ENCODE results near the gene WIPF1.
A peak's percentile ranks its signal among the peaks of the same experiment; 100 is the strongest.

WIPF1 gene

GRCh38 chr2:174608866-174609214 lies 11.2 kb upstream of the WIPF1 start:
- Histone ChIP-seq H4K8ac (ENCODE audit: low read length) (no peak overlapping the region), H4K91ac (ENCODE audit: low read length) (no peak overlapping the region), H2AK5ac (ENCODE audit: low read length, severe bottlenecking) (no peak overlapping the region), H2BK12ac (ENCODE audit: low read length in 2 of 2) (peak overlapping the region in 1 of 2 experiments; percentile 54), H3K79me1 (replicated peaks; ENCODE audit: low read length, poor library complexity, severe bottlenecking) (peaks cover 18% of the 10 kb centered on the region), H2BK15ac (ENCODE audit: low read depth, poor library complexity, severe bottlenecking) (no peak overlapping the region), H2BK5ac (ENCODE audit: low read depth, low read length, poor library complexity, severe bottlenecking) (no peak overlapping the region), H3K4me2 (ENCODE audit: low read length, poor library complexity, severe bottlenecking) (no peak overlapping the region), H3K4me1 (ENCODE audit: control insufficient read depth, insufficient read depth, low read depth, low read length) (peaks cover 4% of the 10 kb centered on the region), H2BK120ac (ENCODE audit: low read depth, low read length) (no peak overlapping the region), H3K23ac (ENCODE audit: low read length in 2 of 2) (no peak overlapping the region), H2AFZ (ENCODE audit: low read depth, low read length) (no peak overlapping the region), H3K27ac (ENCODE audit: low read length, poor library complexity, severe bottlenecking) (no peak overlapping the region), H3K27me3 (ENCODE audit: control insufficient read depth in 1 of 2, insufficient read depth in 1 of 2, low read length in 2 of 2) (no peaks in the 10 kb centered on the region), H3K18ac (ENCODE audit: low read depth in 1 of 2, low read length in 2 of 2) (no peak overlapping the region), H3K36me3 (ENCODE audit: control insufficient read depth in 1 of 2, insufficient read depth in 2 of 2, low read depth in 1 of 2, low read length in 2 of 2) (peaks cover 3% of the 10 kb centered on the region in 2 experiments), H3K14ac (ENCODE audit: low read length in 2 of 2) (peak overlapping the region in 1 of 2 experiments; percentile 12), H3K9me3 (ENCODE audit: control insufficient read depth, low read length) (no peaks in the 10 kb centered on the region), H3K4ac (ENCODE audit: low read depth in 1 of 2, low read length in 2 of 2) (no peak overlapping the region), H3K4me3 (ENCODE audit: insufficient read depth in 1 of 2, low read depth in 1 of 2, low read length in 2 of 2) (no peak overlapping the region), H3K9ac (ENCODE audit: low read length) (no peak overlapping the region)
- no peak for DNase-seq

GRCh38 chr2:174607989-174608865 lies 10.6 kb upstream of the WIPF1 start:
- H2BK120ac ChIP-seq (ENCODE audit: low read depth, low read length) = no peak overlapping the region
- H3K4me3 ChIP-seq (ENCODE audit: insufficient read depth in 1 of 2, low read depth in 1 of 2, low read length in 2 of 2) = no peak overlapping the region
- no peak overlapping the region for H4K8ac ChIP-seq (ENCODE audit: low read length)
- H3K36me3 ChIP-seq (ENCODE audit: control insufficient read depth in 1 of 2, insufficient read depth in 2 of 2, low read depth in 1 of 2, low read length in 2 of 2) = peaks cover 3% of the 10 kb centered on the region in 2 experiments
- H4K91ac ChIP-seq (ENCODE audit: low read length) = no peak overlapping the region
- no peak overlapping the region for H2BK5ac ChIP-seq (ENCODE audit: low read depth, low read length, poor library complexity, severe bottlenecking)
- peak overlapping the region; percentile 7 for H3K9ac ChIP-seq (ENCODE audit: low read length)
- no peak overlapping the region for H2AK5ac ChIP-seq (ENCODE audit: low read length, severe bottlenecking)
- no peaks in the 10 kb centered on the region for H3K27me3 ChIP-seq (ENCODE audit: control insufficient read depth in 1 of 2, insufficient read depth in 1 of 2, low read length in 2 of 2)
- H3K4ac ChIP-seq (ENCODE audit: low read depth in 1 of 2, low read length in 2 of 2) = no peak overlapping the region
- no peak overlapping the region for H2BK12ac ChIP-seq (ENCODE audit: low read length in 2 of 2)
- H3K4me2 ChIP-seq (ENCODE audit: low read length, poor library complexity, severe bottlenecking) = no peak overlapping the region
- no peak overlapping the region for H2BK15ac ChIP-seq (ENCODE audit: low read depth, poor library complexity, severe bottlenecking)
- peaks cover 4% of the 10 kb centered on the region for H3K4me1 ChIP-seq (ENCODE audit: control insufficient read depth, insufficient read depth, low read depth, low read length)
- no peak for DNase-seq
- H3K79me1 ChIP-seq (replicated peaks; ENCODE audit: low read length, poor library complexity, severe bottlenecking) = peaks cover 18% of the 10 kb centered on the region
- no peak overlapping the region for H3K14ac ChIP-seq (ENCODE audit: low read length in 2 of 2)
- no peak overlapping the region for H3K23ac ChIP-seq (ENCODE audit: low read length in 2 of 2)
- no peaks in the 10 kb centered on the region for H3K9me3 ChIP-seq (ENCODE audit: control insufficient read depth, low read length)
- no peak overlapping the region for H3K18ac ChIP-seq (ENCODE audit: low read depth in 1 of 2, low read length in 2 of 2)
- 95% methylated on average over 5 of the region's 5 CpGs for WGBS
- no peak overlapping the region for H2AFZ ChIP-seq (ENCODE audit: low read depth, low read length)
- H3K27ac ChIP-seq (ENCODE audit: low read length, poor library complexity, severe bottlenecking) = no peak overlapping the region

GRCh38 chr2:174607584-174607983 lies 10.0 kb upstream of the WIPF1 start:
- Histone ChIP-seq H3K14ac (ENCODE audit: low read length in 2 of 2) (no peak overlapping the region), H2BK12ac (ENCODE audit: low read length in 2 of 2) (peak overlapping the region in 1 of 2 experiments; percentile 61), H2BK120ac (ENCODE audit: low read depth, low read length) (no peak overlapping the region), H3K79me1 (replicated peaks; ENCODE audit: low read length, poor library complexity, severe bottlenecking) (peaks cover 17% of the 10 kb centered on the region), H3K9ac (ENCODE audit: low read length) (no peak overlapping the region), H3K4me2 (ENCODE audit: low read length, poor library complexity, severe bottlenecking) (no peak overlapping the region), H3K27me3 (ENCODE audit: control insufficient read depth in 1 of 2, insufficient read depth in 1 of 2, low read length in 2 of 2) (no peaks in the 10 kb centered on the region), H3K27ac (ENCODE audit: low read length, poor library complexity, severe bottlenecking) (no peak overlapping the region), H3K36me3 (ENCODE audit: control insufficient read depth in 1 of 2, insufficient read depth in 2 of 2, low read depth in 1 of 2, low read length in 2 of 2) (peaks cover 0 to 3% of the 10 kb centered on the region in 2 experiments), H4K91ac (ENCODE audit: low read length) (no peak overlapping the region), H3K4me1 (ENCODE audit: control insufficient read depth, insufficient read depth, low read depth, low read length) (peaks cover 4% of the 10 kb centered on the region), H3K4ac (ENCODE audit: low read depth in 1 of 2, low read length in 2 of 2) (no peak overlapping the region), H3K4me3 (ENCODE audit: insufficient read depth in 1 of 2, low read depth in 1 of 2, low read length in 2 of 2) (no peak overlapping the region), H2AK5ac (ENCODE audit: low read length, severe bottlenecking) (no peak overlapping the region), H3K18ac (ENCODE audit: low read depth in 1 of 2, low read length in 2 of 2) (peak overlapping the region in 1 of 2 experiments; percentile 71), H2BK15ac (ENCODE audit: low read depth, poor library complexity, severe bottlenecking) (no peak overlapping the region), H3K23ac (ENCODE audit: low read length in 2 of 2) (no peak overlapping the region), H3K9me3 (ENCODE audit: control insufficient read depth, low read length) (no peaks in the 10 kb centered on the region), H2BK5ac (ENCODE audit: low read depth, low read length, poor library complexity, severe bottlenecking) (no peak overlapping the region), H2AFZ (ENCODE audit: low read depth, low read length) (no peak overlapping the region), H4K8ac (ENCODE audit: low read length) (no peak overlapping the region)
- WGBS = 82% methylated on average over 2 of the region's 3 CpGs
- no peak for DNase-seq

GRCh38 chr2:174606336-174606735 lies 8.7 kb upstream of the WIPF1 start:
- Histone ChIP-seq H3K36me3 (ENCODE audit: control insufficient read depth in 1 of 2, insufficient read depth in 2 of 2, low read depth in 1 of 2, low read length in 2 of 2) (peaks cover 0 to 3% of the 10 kb centered on the region in 2 experiments), H3K23ac (ENCODE audit: low read length in 2 of 2) (no peak overlapping the region), H3K18ac (ENCODE audit: low read depth in 1 of 2, low read length in 2 of 2) (no peak overlapping the region), H2AFZ (ENCODE audit: low read depth, low read length) (no peak overlapping the region), H3K27ac (ENCODE audit: low read length, poor library complexity, severe bottlenecking) (no peak overlapping the region), H4K91ac (ENCODE audit: low read length) (no peak overlapping the region), H2BK5ac (ENCODE audit: low read depth, low read length, poor library complexity, severe bottlenecking) (no peak overlapping the region), H3K4me3 (ENCODE audit: insufficient read depth in 1 of 2, low read depth in 1 of 2, low read length in 2 of 2) (no peak overlapping the region), H2BK15ac (ENCODE audit: low read depth, poor library complexity, severe bottlenecking) (no peak overlapping the region), H2BK120ac (ENCODE audit: low read depth, low read length) (no peak overlapping the region), H3K4me2 (ENCODE audit: low read length, poor library complexity, severe bottlenecking) (no peak overlapping the region), H2AK5ac (ENCODE audit: low read length, severe bottlenecking) (no peak overlapping the region), H3K9ac (ENCODE audit: low read length) (peak overlapping the region; percentile 66), H3K14ac (ENCODE audit: low read length in 2 of 2) (no peak overlapping the region), H2BK12ac (ENCODE audit: low read length in 2 of 2) (no peak overlapping the region), H3K9me3 (ENCODE audit: control insufficient read depth, low read length) (no peaks in the 10 kb centered on the region), H3K4ac (ENCODE audit: low read depth in 1 of 2, low read length in 2 of 2) (no peak overlapping the region), H4K8ac (ENCODE audit: low read length) (no peak overlapping the region), H3K79me1 (replicated peaks; ENCODE audit: low read length, poor library complexity, severe bottlenecking) (peaks cover 15% of the 10 kb centered on the region), H3K27me3 (ENCODE audit: control insufficient read depth in 1 of 2, insufficient read depth in 1 of 2, low read length in 2 of 2) (no peaks in the 10 kb centered on the region), H3K4me1 (ENCODE audit: control insufficient read depth, insufficient read depth, low read depth, low read length) (peaks cover 4% of the 10 kb centered on the region)
- 21% methylated on average over 3 of the region's 3 CpGs for WGBS
- DNase-seq = peak; percentile 92
